NAMALWA (cell line): ENCODE measurements around the gene ENDOU.
"Not testable (repeated sequence)": the region's sequence is repeated elsewhere in the genome, so short reads cannot be mapped to it uniquely, and the experiment has no call there.

Experiments
- DNase-seq: peaks from one replicate; pipeline ENCODE4 v3.0.0-alpha.2; 2015; ENCODE audit warnings: low spot score

The ENDOU gene

DNA sequence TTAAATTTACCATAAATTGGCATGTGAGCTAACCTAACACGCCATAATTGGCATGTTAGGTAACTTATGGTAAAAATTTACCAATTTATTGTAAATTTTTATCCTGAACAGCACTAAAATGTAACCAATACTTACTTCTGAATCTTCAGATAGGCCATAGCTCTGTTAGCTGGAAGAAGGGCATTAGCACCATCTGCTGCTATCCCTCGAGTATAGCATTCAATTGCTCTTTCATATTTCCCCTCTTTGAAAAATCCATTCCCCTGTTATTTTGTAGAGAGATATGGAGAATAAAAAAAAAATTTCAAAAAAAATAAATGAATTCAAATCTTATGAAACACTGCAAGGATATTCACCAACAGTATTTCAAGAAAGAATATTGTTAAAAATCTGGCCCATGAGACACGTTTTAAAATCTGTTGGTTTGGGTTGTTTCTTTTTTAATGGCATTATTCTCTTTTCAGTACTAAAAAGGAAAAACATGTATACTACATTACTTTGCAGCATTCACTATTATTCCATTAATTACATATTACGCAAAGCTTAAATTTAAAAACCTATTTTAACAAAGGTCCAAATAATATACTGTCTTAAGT is 38.5 kb downstream of the ENDOU start:
- peak; percentile 54 for DNase-seq

GRCh38 chr12:47679785-47680184 is 45.5 kb downstream of the ENDOU start:
- no peak for DNase-seq

DNA sequence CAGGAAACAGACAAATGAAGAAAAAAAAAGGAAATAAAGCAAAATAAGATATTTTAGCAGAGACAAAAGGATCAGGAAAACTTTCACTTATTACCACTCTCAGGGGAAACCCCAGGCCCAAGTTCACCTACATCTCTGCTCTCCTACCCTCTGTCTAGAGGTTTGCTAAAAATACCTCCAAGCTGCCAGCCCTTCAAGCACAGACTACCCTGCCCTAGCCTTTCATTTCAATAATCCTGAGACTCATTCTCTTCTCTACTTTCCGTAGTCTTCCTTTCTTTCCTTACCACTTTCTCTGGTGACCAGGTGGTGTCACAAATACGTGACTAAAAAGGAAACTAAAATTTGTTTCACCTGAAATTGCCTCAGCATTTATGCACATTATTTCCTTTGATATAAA is 53.2 kb downstream of the ENDOU start:
- no peak for DNase-seq

DNA sequence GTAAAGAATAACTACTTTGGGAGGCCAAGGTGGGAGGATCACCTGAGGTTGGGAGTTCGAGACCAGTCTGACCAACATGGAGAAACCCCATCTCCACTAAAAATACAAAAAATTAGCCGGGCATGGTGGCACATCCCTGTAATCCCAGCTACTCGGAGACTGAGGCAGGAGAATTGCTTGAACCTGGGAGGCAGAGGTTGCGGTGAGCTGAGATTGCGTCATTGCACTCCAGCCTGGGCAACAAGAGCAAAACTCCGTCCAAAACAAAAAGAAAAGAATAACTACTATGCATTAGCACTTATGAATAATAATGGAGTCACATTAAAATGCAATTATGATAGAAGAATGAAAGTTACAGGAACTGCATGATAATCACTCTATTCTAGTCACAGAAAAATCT is 57.4 kb downstream of the ENDOU start:
- not testable (repeated sequence) for DNase-seq
